AG08396 (cell line): ENCODE measurements around the gene MATR3.

Experiments
- DNase-seq: peaks from one replicate; pipeline ENCODE4 v3.0.0; 2012; ENCODE audit warnings: low spot score, mixed read lengths

MATR3 gene

GRCh38 chr5:139272471-139273321 is 20.8 kb upstream of the MATR3 start:
- DNase-seq: peak; percentile 58

GRCh38 chr5:139273322-139273571 is 20.3 kb upstream of the MATR3 start:
- DNase-seq: no peak

- DNase-seq: peak; percentile 95
These were observed 19.8 kb upstream of the MATR3 start for GRCh38 chr5:139273572-139274289.

- no peak for DNase-seq
These were observed 18.0 kb upstream of the MATR3 start for GRCh38 chr5:139275536-139275935.

- no peak for DNase-seq
These were observed 17.6 kb upstream of the MATR3 start for GRCh38 chr5:139275956-139276355.

GRCh38 chr5:139276426-139276825 is 17.1 kb upstream of the MATR3 start:
- DNase-seq: no peak

GRCh38 chr5:139277171-139277570 is 16.4 kb upstream of the MATR3 start:
- no peak for DNase-seq

GRCh38 chr5:139278540-139279274 is 14.8 kb upstream of the MATR3 start:
- no peak for DNase-seq

GRCh38 chr5:139282197-139282557 is 11.4 kb upstream of the MATR3 start:
- no peak for DNase-seq

GRCh38 chr5:139283252-139284166 is 10.0 kb upstream of the MATR3 start:
- no peak for DNase-seq

- no peak for DNase-seq
These were observed 9.2 kb upstream of the MATR3 start for GRCh38 chr5:139284295-139284694.

GRCh38 chr5:139285651-139286392 is 7.7 kb upstream of the MATR3 start:
- DNase-seq: no peak

GRCh38 chr5:139287890-139288635 is 5.5 kb upstream of the MATR3 start:
- DNase-seq: no peak

- no peak for DNase-seq
These were observed 2.5 kb upstream of the MATR3 start for GRCh38 chr5:139291051-139291450.

GRCh38 chr5:139293202-139293506 is 386 bp upstream of the MATR3 start:
- no peak for DNase-seq

GRCh38 chr5:139294374-139295165 is 1.0 kb downstream of the MATR3 start:
- peak; percentile 65 for DNase-seq

- no peak for DNase-seq
These were observed 2.0 kb downstream of the MATR3 start for GRCh38 chr5:139295346-139296057.

GRCh38 chr5:139296198-139296597 is 2.7 kb downstream of the MATR3 start:
- DNase-seq: no peak

- no peak for DNase-seq
These were observed 3.4 kb downstream of the MATR3 start for GRCh38 chr5:139296862-139297326.
